Duodenal mucosa (tissue), 2 donors: ENCODE measurements around the gene HOMER2.

Experiments used
- H3K27ac ChIP-seq: one replicate; pipeline ENCODE4 v1.7.0; 2013; ENCODE audit warnings: low read depth, low read length
- H3K27me3 ChIP-seq, 2 donors: one replicate each; pipeline ENCODE4 v1.7.0; 2013; ENCODE audit warnings: low read length in 2 of 2, control low read depth in 1 of 2; ENCODE audit not compliant: insufficient read depth in 2 of 2, control insufficient read depth in 1 of 2
- H3K36me3 ChIP-seq, 2 donors: one replicate each; pipeline ENCODE4 v1.7.0; 2013; ENCODE audit warnings: low read length in 2 of 2, control low read depth in 1 of 2; ENCODE audit not compliant: insufficient read depth in 2 of 2, control insufficient read depth in 1 of 2
- H3K4me1 ChIP-seq, 2 donors: one replicate each; pipeline ENCODE4 v1.7.0; 2013; ENCODE audit warnings: low read length in 2 of 2, control low read depth in 1 of 2; ENCODE audit not compliant: insufficient read depth in 2 of 2, control insufficient read depth in 1 of 2
- H3K4me3 ChIP-seq, 2 donors: one replicate each; pipeline ENCODE4 v1.7.0; 2013; ENCODE audit warnings: low read length in 2 of 2, low read depth in 1 of 2
- H3K9ac ChIP-seq, 2 donors: one replicate each; pipeline ENCODE4 v1.7.0; 2013; ENCODE audit warnings: low read length in 2 of 2, low read depth in 1 of 2
- H3K9me3 ChIP-seq, 2 donors: one replicate each; pipeline ENCODE4 v1.7.0; 2013; ENCODE audit warnings: low read length in 2 of 2, control low read depth in 1 of 2; ENCODE audit not compliant: control insufficient read depth in 1 of 2

The HOMER2 gene

GRCh38 chr15:82843566-82843965 lies 109.0 kb downstream of the HOMER2 start:
- no peak overlapping the region for H3K9ac ChIP-seq
- H3K27me3 ChIP-seq: no peaks in the 10 kb centered on the region
- no peaks in the 10 kb centered on the region for H3K9me3 ChIP-seq
- no peak overlapping the region for H3K27ac ChIP-seq
- no peaks in the 10 kb centered on the region for H3K4me1 ChIP-seq
- no peak overlapping the region for H3K4me3 ChIP-seq
- H3K36me3 ChIP-seq: no peaks in the 10 kb centered on the region

DNA sequence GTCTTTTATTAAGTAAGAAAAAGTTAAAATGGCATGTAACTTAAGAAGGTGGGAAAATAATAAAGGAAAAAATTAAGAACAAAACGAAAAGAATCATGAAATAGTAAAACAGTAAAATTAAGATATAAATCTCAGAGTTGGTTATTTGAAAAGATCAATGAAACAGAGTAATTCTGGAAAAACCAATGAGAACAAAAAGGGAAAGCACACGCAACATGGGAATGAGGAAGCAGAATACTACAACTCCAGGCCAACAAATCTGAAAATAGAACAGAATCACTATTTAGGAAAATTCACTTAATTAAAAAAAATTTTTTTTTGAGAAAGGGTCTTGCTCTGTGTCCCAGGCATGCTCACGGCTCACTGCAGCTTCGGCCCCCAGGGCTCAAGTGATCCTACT lies 112.4 kb downstream of the HOMER2 start:
- Histone ChIP-seq H3K4me1 (no peaks in the 10 kb centered on the region), H3K27ac (no peak overlapping the region), H3K9me3 (no peaks in the 10 kb centered on the region), H3K36me3 (peaks cover 5 to 24% of the 10 kb centered on the region in 2 donors), H3K4me3 (no peak overlapping the region), H3K9ac (no peak overlapping the region), H3K27me3 (no peaks in the 10 kb centered on the region)

- Histone ChIP-seq H3K4me3 (no peak overlapping the region), H3K27ac (no peak overlapping the region), H3K9me3 (no peaks in the 10 kb centered on the region), H3K9ac (no peak overlapping the region), H3K4me1 (no peaks in the 10 kb centered on the region), H3K27me3 (no peaks in the 10 kb centered on the region), H3K36me3 (peaks cover 9 to 33% of the 10 kb centered on the region in 2 donors)
Measured at GRCh38 chr15:82839136-82839535, 113.4 kb downstream of the HOMER2 start.

GRCh38 chr15:82838096-82838735 lies 114.3 kb downstream of the HOMER2 start:
- Histone ChIP-seq H3K4me1 (no peaks in the 10 kb centered on the region), H3K9ac (no peak overlapping the region), H3K27me3 (no peaks in the 10 kb centered on the region), H3K36me3 (peaks cover 13 to 40% of the 10 kb centered on the region in 2 donors), H3K4me3 (no peak overlapping the region), H3K9me3 (no peaks in the 10 kb centered on the region), H3K27ac (no peak overlapping the region)

DNA sequence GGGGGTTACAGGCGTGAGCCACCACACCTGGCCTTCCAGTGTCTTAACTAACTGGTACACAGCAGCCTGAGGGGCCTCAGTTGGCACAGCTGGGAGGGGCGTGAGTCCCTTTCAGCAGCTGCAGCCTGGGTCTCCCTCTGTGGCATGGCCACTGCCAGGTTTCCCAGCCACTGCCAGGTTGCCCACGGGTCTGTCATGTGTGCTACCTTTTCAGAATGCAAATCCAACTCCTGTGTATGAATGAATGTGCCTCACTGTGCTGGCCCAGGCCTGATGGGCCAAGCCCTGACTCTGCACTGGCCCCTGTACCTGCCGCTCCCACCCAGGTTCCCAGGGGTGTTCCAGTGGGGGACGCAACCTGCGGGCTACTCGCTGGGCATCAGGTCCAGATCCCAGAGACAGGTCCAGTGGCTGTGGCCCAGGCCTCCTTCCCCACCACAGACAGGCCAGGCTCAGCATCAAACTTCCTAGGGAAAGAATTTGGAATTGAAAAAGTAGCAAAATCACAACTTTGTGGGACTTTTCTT lies 117.1 kb downstream of the HOMER2 start:
- H3K4me3 ChIP-seq: no peak overlapping the region
- H3K27ac ChIP-seq: no peak overlapping the region
- H3K4me1 ChIP-seq: no peaks in the 10 kb centered on the region
- no peaks in the 10 kb centered on the region for H3K9me3 ChIP-seq
- no peaks in the 10 kb centered on the region for H3K27me3 ChIP-seq
- H3K9ac ChIP-seq: no peak overlapping the region
- peaks cover 35 to 67% of the 10 kb centered on the region in 2 donors for H3K36me3 ChIP-seq

GRCh38 chr15:82833362-82833682 lies 119.2 kb downstream of the HOMER2 start:
- Histone ChIP-seq H3K27ac (no peak overlapping the region), H3K36me3 (peaks cover 45 to 87% of the 10 kb centered on the region in 2 donors), H3K4me1 (no peaks in the 10 kb centered on the region), H3K9me3 (no peaks in the 10 kb centered on the region), H3K4me3 (no peak overlapping the region), H3K27me3 (no peaks in the 10 kb centered on the region), H3K9ac (no peak overlapping the region)

DNA sequence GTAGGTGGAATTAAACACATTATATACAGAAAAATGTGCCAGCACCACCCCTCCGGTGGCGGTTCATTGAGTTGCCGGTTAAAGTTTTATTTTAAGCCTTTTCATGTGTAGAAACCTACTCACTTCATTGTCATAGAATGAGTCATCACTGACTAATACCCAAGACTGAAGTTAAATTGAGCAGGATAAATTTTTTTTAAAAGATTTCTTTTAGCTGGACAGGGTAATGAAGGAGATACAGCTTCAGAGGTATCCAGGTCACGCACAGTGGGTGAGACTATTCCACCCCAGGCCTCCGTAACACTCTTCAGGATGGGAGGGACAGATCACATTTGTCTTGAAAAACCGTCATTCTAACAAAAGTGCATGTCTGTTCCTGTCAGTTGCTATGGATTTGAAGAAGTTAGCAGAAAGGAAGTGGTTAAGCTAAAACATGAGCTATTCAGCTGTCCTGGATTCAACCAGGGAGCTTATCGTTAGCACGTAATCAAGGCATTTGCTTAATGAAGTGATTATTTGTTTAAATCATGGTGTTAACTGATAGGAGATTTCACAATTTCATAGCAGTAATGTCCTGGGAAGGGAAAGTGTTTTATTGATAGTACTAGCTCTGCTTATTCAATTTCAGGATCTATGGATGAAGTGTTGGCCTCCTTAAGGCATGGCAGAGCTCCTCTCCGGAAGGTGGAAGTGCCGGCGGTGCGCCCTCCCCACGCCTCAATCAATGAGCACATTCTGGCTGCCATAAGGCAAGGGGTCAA lies 119.7 kb downstream of the HOMER2 start:
- no peak overlapping the region for H3K4me3 ChIP-seq
- no peak overlapping the region for H3K27ac ChIP-seq
- H3K9me3 ChIP-seq: no peaks in the 10 kb centered on the region
- H3K9ac ChIP-seq: no peak overlapping the region
- H3K36me3 ChIP-seq: peaks cover 50 to 92% of the 10 kb centered on the region in 2 donors
- H3K27me3 ChIP-seq: no peaks in the 10 kb centered on the region
- no peaks in the 10 kb centered on the region for H3K4me1 ChIP-seq

GRCh38 chr15:82831894-82832600 lies 120.5 kb downstream of the HOMER2 start:
- no peak overlapping the region for H3K9ac ChIP-seq
- H3K27ac ChIP-seq: no peak overlapping the region
- H3K9me3 ChIP-seq: no peaks in the 10 kb centered on the region
- H3K36me3 ChIP-seq: peaks cover 51 to 93% of the 10 kb centered on the region in 2 donors
- no peak overlapping the region for H3K4me3 ChIP-seq
- no peaks in the 10 kb centered on the region for H3K27me3 ChIP-seq
- no peaks in the 10 kb centered on the region for H3K4me1 ChIP-seq

DNA sequence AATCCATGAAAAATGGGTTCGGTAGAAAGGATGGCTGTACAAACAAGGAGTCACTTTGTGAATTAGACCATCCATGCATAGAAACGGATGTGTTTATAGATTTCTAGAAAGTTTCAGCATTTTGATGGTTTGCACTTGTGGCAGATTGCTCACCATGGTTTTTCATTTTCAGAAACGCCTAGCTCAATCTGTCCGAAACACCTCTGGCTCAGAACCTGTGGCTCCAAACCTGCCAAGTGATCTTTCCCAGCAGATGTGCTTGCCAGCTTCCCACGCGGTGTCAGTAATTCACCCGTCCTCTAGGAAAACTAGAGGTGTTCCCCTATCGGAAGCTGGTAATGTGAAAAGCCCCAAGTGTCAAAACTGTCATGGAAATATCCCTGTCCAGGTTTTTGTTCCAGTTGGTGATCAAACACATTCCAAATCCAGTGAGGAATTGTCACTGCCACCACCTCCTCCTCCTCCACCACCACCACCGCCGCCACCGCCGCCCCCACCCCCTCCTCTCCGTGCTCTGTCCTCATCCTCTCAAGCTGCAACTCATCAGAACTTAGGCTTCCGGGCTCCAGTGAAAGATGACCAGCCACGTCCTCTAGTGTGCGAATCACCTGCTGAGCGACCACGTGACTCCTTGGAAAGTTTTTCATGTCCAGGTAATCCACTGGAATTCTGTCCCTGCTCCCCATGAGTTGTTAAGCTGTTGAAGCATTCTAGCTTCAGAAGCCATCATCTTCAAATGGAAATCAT lies 121.9 kb downstream of the HOMER2 start:
- H3K27ac ChIP-seq: no peak overlapping the region
- peaks cover 52 to 93% of the 10 kb centered on the region in 2 donors for H3K36me3 ChIP-seq
- H3K27me3 ChIP-seq: no peaks in the 10 kb centered on the region
- H3K4me3 ChIP-seq: no peak overlapping the region
- no peak overlapping the region for H3K9ac ChIP-seq
- H3K4me1 ChIP-seq: no peaks in the 10 kb centered on the region
- H3K9me3 ChIP-seq: no peaks in the 10 kb centered on the region
